Activated CD8-positive, alpha-beta memory T cell treated with anti-CD3 and anti-CD28 coated beads, Interleukin-2, amount 10 ng/mL, durations not matched to agents 7 days and 5 days (primary cell): ENCODE measurements around the gene ISCU. TPM values are rescaled to one million over a fixed set of nuclear protein-coding genes. Genes with fewer than 3 reads are reported as not detected.

Source experiments
- ATAC-seq: fragments of 150-1000 bp; cut with Tn5 transposase; one replicate; pipeline ENCODE4 v1.10.0; 2021; ENCODE audit warnings: moderate library complexity
- CTCF ChIA-PET: fragments of 350-600 bp; sonication (Branson Sonifier 250); formaldehyde crosslinking; loops from one replicate; lab custom pipeline; 2021; ENCODE audit warnings: antibody characterized with exemption; lab: Charles Lee
- DNase-seq: peaks from one replicate; pipeline ENCODE4 v3.0.0-alpha.2; 2020
- H3K27ac Mint-ChIP-seq: one replicate; pipeline ENCODE4 v1.8.0; 2021; ENCODE audit warnings: mild to moderate bottlenecking, mixed read lengths
- H3K27me3 Mint-ChIP-seq: one replicate; pipeline ENCODE4 v1.8.0; 2021; ENCODE audit warnings: mixed read lengths
- H3K36me3 Mint-ChIP-seq: one replicate; pipeline ENCODE4 v1.8.0; 2021; ENCODE audit warnings: mild to moderate bottlenecking, mixed read lengths
- H3K4me1 Mint-ChIP-seq: one replicate; pipeline ENCODE4 v1.8.0; 2021; ENCODE audit warnings: mixed read lengths
- H3K4me3 Mint-ChIP-seq: one replicate; pipeline ENCODE4 v1.8.0; 2021; ENCODE audit warnings: mild to moderate bottlenecking, moderate library complexity, mixed read lengths
- H3K9me3 Mint-ChIP-seq: one replicate; pipeline ENCODE4 v1.8.0; 2022; ENCODE audit warnings: low read depth, mixed read lengths
- total RNA-seq, 2 experiments: library from RNA; stranded (reverse); gene quantifications; one replicate each; pipeline ENCODE4 v1.2.3, GENCODE V29; 2021

The ISCU gene
- total RNA-seq, 2 experiments from 2014 or later, result 64.2 to 86.9 TPM

DNA sequence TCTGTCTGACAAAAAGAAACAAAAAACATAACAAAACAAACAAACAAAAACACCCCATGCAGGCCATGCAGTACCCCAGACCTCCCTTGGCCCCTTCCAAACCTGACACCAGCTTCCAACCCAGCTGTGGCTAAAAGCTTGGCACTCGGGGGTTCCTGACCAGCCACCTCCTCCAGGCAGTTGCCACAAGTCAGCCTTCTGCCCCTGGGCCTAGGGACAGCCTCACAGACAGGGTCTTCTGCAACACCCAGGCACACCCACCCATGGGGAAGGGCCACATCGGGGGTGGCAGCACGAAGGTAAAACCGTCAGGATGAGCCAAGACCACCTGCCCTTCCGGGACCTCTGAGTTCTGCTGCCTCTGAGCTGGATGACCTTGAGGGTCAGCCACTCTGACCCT lies 46.2 kb downstream of the ISCU start:
- Mint-ChIP-seq H3K27me3 (peaks cover 7% of the 10 kb centered on the region), H3K4me3 (no peak overlapping the region), H3K9me3 (peaks cover 2% of the 10 kb centered on the region), H3K27ac (no peak overlapping the region), H3K36me3 (no peaks in the 10 kb centered on the region), H3K4me1 (peaks cover 11% of the 10 kb centered on the region)
- DNase-seq (no peak), ATAC-seq (no peak)
- CTCF ChIA-PET, result interaction anchor here (1.5 kb wide), 1 partner anchor 9 kb away, joined by 9 read pairs; no protein-coding TSS in a partner anchor

DNA sequence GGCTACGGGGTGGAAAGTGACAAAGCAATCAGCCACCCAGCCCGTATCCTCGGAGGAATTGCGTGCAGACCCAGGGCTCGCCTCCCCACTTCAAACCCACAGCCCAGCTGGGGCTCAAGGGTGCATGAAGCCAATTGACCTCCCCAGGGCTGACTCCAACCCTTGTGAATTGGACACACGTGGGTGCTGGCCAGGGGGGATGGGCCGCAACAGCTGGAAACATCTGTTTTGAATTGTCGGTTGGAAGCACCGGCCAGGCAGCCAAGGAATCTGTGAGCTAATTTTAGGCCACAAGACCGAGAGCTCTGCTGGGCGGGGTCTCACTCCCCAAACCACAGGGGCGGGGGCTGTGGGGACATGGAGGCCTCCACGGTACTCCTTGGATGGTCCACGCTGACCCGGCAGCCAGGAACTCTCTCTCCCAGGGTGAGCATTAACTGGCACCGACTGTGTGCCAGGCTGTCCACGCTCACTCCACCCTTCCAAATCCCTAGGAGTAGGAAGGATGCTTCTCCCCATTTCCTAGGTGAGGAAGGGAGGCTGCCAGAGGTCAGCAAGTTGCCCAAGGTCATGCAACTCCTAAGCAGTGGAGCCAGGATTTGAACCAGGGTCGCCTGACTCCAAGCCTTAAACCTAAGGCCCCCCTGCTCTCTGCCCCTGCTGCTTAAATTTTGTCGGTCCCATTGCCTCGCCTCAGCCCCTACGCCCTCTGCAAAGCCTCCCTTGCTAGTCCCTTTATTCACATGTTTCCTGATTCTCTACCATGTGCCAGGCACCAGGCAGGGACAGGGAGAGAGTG lies 47.3 kb downstream of the ISCU start:
- Mint-ChIP-seq H3K9me3 (peaks cover 2% of the 10 kb centered on the region), H3K36me3 (no peaks in the 10 kb centered on the region), H3K4me3 (no peak overlapping the region), H3K4me1 (peaks cover 11% of the 10 kb centered on the region), H3K27me3 (peaks cover 6% of the 10 kb centered on the region), H3K27ac (no peak overlapping the region)
- CTCF ChIA-PET, result interaction anchor here (1.5 kb wide), 1 partner anchor 8 kb away, joined by 9 read pairs; no protein-coding TSS in a partner anchor
- ATAC-seq (no peak), DNase-seq (no peak)

DNA sequence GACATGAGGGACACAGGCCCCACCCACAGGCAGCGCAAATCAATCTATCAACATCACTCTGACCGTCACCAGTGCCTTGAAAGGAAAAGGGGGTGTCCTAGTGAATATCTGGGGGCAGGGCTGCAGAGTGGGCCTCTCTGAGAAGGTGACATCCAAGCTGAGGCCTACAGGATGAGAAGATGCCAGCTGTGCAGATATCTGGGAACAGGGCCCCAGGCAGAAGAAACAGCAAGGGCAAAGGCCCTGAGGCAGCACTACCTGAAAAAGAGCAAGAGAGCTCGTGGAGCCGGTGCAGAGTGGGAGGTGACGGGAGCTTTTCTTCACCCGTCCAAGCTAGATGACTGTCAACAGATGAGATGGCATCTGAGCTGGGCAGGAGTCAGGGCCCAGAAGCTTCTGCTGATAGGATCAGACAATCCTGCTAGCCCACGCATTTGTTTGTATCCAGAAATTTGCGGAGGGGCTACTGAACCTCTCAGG lies 48.0 kb downstream of the ISCU start:
- Mint-ChIP-seq H3K27ac (no peak overlapping the region), H3K9me3 (peaks cover 2% of the 10 kb centered on the region), H3K36me3 (peaks cover 2% of the 10 kb centered on the region), H3K4me3 (no peak overlapping the region), H3K27me3 (peaks cover 3% of the 10 kb centered on the region), H3K4me1 (peaks cover 12% of the 10 kb centered on the region)
- ATAC-seq (no peak), DNase-seq (no peak)
- CTCF ChIA-PET, result no interaction called here

DNA sequence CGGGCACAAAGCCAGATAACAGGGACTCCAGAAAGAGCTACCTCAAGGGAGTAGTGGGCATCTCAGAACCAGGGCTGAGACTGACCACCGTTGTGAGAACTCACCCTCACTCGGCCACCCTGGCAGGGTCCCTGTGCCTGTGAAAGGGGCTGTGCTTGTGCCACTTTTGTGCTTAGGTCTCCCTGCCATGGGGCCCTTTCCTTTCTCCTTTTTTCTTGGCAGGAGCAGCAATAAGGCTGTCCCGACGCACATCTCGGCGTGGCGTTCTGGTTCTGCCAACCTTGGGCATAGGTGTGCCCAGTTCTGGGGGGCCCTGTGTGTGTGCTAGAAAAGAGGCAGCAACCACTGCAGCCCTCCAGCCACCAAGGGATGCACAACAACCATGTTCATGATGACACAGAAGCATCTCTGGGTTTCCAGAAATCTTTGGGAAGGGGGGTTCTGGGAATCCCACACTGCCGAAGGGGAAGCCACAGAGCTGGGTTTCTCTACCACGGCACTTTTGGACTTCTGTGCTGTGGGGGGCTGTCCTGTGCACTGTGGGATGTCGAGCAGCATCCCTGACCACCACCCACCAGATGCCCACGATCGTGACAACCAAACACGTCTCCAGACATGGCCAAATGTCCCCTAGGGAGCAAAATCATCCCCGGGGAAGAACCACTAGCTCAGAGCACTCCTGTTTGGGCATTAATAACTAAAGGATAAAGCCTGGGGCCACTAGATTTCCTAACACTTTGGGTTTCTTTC lies 48.6 kb downstream of the ISCU start:
- Mint-ChIP-seq H3K4me3 (no peak overlapping the region), H3K4me1 (peaks cover 15% of the 10 kb centered on the region), H3K27ac (no peak overlapping the region), H3K36me3 (peaks cover 8% of the 10 kb centered on the region), H3K9me3 (peaks cover under 1% of the 10 kb centered on the region), H3K27me3 (peaks cover 3% of the 10 kb centered on the region)
- ATAC-seq (no peak), DNase-seq (no peak)
- CTCF ChIA-PET, result no interaction called here

DNA sequence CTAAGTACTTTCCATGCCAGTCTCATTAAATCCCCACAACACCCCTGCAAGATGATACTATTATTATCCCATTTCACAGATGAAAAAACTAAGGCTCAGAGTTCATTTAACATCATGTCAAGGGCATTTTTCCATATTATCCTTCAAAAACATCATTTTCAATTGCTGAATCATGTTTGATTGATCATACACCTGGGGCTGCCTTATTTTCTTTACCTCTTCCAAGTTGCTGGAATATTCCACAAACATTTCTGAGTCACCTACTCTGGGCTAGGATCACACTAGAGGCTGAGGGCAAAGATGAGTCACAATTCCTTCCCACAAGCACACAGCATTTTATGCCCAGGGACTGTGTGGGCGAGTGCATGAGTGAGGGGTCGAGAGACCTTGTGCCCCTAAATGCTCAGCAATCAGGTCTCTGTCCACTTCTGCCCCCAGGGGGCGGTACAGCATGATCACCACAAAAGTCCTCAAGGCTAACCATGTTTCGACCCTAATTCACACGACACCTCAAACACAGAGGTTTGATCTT lies 49.6 kb downstream of the ISCU start:
- ATAC-seq (peak; percentile 50), DNase-seq (peak; percentile 61)
- no peak overlapping the region for H3K4me3 Mint-ChIP-seq
- H3K36me3 Mint-ChIP-seq, result peaks cover 17% of the 10 kb centered on the region
- H3K27ac Mint-ChIP-seq, result no peak overlapping the region
- H3K4me1 Mint-ChIP-seq, result peaks cover 24% of the 10 kb centered on the region
- peaks cover 4% of the 10 kb centered on the region for H3K9me3 Mint-ChIP-seq
- CTCF ChIA-PET, result interaction anchor here (0.9 to 11.2 kb wide), 3 partner anchors 34 to 52 kb away, joined by 4 to 382 read pairs (median 5); partner anchors contain the start of genes ISCU and SART3
- H3K27me3 Mint-ChIP-seq, result peaks cover 3% of the 10 kb centered on the region

DNA sequence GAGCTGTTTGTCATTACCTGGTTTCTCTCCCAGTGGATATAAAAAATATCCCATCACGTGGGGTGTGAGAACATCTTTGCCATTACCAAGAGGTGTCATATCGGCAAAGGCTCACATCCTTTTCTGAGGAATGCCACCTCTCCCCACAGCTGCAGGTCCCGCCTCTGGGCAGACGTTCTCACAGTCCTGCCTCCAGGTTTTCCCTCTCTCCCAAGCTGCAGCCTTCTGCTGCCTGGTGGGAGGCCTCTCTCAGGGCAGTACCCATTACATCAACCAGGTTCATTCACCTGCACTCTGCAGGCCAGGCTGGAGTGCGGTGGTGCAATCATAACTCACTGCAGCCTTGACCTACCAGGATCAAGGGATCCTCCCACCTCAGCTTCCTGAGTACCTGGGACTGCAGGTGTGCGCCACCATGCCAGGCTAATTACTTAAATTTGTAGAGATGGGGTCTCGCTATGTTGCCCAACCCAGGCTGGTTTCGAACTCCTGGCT lies 50.4 kb downstream of the ISCU start:
- no peak overlapping the region for H3K4me3 Mint-ChIP-seq
- no peak overlapping the region for H3K27ac Mint-ChIP-seq
- DNase-seq, result no peak
- peaks cover 1% of the 10 kb centered on the region for H3K27me3 Mint-ChIP-seq
- H3K9me3 Mint-ChIP-seq, result peaks cover 4% of the 10 kb centered on the region
- H3K4me1 Mint-ChIP-seq, result peaks cover 32% of the 10 kb centered on the region
- CTCF ChIA-PET, result interaction anchor here (0.9 to 11.2 kb wide), 4 partner anchors 27 to 51 kb away, joined by 3 to 382 read pairs (median 4); partner anchors contain the start of genes ISCU and SART3
- peaks cover 21% of the 10 kb centered on the region for H3K36me3 Mint-ChIP-seq
- ATAC-seq, result no peak

DNA sequence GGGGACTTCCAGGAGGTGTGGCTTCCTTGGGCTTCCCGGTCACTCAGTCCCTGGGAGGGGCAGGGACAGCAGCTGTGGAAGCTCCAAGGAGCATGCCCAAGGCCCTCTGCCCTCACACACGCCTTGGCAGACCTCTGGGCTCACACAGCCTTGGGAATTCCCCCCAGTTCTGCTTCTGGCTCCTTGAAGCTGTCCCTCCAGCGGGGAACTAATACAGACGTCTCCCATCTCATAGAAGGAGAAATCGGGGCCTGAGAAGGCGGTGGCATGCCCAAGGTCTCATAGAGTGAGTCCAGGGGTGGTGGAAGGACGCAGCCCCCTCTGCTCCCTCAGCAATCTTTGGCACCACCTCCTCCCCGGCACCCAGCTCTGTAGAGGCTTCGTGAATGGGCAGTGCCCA lies 51.2 kb downstream of the ISCU start:
- ATAC-seq, result no peak
- H3K9me3 Mint-ChIP-seq, result peaks cover 4% of the 10 kb centered on the region
- CTCF ChIA-PET, result interaction anchor here (1.1 to 11.2 kb wide), 3 partner anchors 26 to 51 kb away, joined by 3 to 382 read pairs (median 5); partner anchors contain the start of genes ISCU and SART3
- no peak overlapping the region for H3K4me3 Mint-ChIP-seq
- H3K4me1 Mint-ChIP-seq, result peaks cover 39% of the 10 kb centered on the region
- no peak overlapping the region for H3K27ac Mint-ChIP-seq
- no peaks in the 10 kb centered on the region for H3K27me3 Mint-ChIP-seq
- H3K36me3 Mint-ChIP-seq, result peaks cover 21% of the 10 kb centered on the region
- no peak for DNase-seq

DNA sequence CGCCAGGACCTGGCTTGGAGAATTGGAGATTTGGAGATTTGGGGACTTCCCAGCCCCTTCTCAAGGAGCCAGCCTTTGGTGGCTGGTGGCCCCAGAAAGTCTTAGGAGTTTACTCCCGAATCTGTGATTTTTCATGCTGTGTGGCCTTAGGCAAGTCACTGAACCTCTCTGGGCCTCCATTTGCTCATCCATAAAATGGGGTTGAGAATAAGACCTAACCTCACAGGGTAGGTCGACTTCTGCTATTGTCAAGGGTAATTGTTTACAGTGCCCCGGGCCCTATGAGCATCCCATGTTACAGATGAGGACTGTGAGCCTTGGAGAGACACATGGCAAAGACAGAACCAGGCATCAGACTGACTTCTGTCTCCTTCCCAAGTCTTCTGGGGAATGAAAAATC lies 51.6 kb downstream of the ISCU start:
- peaks cover 42% of the 10 kb centered on the region for H3K4me1 Mint-ChIP-seq
- no peak for DNase-seq
- no peak for ATAC-seq
- no peak overlapping the region for H3K4me3 Mint-ChIP-seq
- no peak overlapping the region for H3K27ac Mint-ChIP-seq
- H3K27me3 Mint-ChIP-seq, result no peaks in the 10 kb centered on the region
- peaks cover 22% of the 10 kb centered on the region for H3K36me3 Mint-ChIP-seq
- CTCF ChIA-PET, result interaction anchor here (11.2 kb wide), 1 partner anchor 48 kb away, joined by 382 read pairs; the partner anchor contains the start of genes ISCU and SART3
- H3K9me3 Mint-ChIP-seq, result peaks cover 4% of the 10 kb centered on the region

DNA sequence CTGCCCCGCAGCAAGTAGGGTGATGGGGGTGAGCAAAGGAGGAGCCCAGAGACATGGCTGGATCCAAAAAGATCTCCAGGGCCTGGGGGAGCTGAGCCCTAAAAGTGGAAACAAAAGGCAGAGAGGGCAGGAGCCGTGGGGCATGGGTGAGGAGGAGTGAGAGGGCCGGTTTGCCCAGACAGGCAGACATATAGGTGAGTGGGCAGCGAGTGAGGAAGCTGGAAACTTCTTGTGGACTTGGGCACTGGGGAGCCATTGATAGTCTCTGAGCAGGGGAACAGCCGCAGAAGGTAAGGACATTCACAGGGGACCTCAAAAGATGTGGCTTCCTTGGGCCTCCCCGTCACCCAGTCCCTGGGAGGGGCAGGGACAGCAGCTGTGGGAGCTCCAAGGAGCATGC lies 52.2 kb downstream of the ISCU start:
- no peak for DNase-seq
- no peak overlapping the region for H3K4me3 Mint-ChIP-seq
- peaks cover 24% of the 10 kb centered on the region for H3K36me3 Mint-ChIP-seq
- H3K4me1 Mint-ChIP-seq, result peaks cover 46% of the 10 kb centered on the region
- H3K27ac Mint-ChIP-seq, result no peak overlapping the region
- no peak for ATAC-seq
- CTCF ChIA-PET, result interaction anchor here (6.4 to 11.2 kb wide), 2 partner anchors 17 to 48 kb away, joined by 166 to 382 read pairs; partner anchors contain the start of genes ISCU, SART3 and SELPLG
- H3K27me3 Mint-ChIP-seq, result no peaks in the 10 kb centered on the region
- H3K9me3 Mint-ChIP-seq, result peaks cover 4% of the 10 kb centered on the region

DNA sequence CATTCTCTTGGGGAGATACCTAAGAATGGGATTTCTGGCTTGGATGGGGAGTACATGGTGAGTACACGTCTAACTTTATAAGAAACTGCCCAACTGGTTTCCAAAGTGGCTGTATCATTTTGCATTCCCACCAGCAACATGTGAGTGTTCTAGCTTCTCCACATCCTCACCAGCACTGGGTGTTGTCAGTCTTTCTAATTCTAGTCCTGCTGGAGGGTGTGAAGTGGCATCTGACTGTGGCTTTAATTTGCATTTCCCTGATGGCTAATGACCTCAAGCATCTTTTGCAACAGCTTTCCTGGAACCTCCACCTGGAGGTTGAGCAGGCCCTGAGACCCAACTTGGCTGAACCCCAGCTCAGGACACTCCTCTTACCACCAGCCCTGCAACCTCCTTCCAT lies 53.5 kb downstream of the ISCU start:
- H3K27me3 Mint-ChIP-seq, result no peaks in the 10 kb centered on the region
- no peak for ATAC-seq
- peaks cover 32% of the 10 kb centered on the region for H3K36me3 Mint-ChIP-seq
- peaks cover 4% of the 10 kb centered on the region for H3K9me3 Mint-ChIP-seq
- CTCF ChIA-PET, result interaction anchor here (1.3 to 11.2 kb wide), 3 partner anchors 12 to 50 kb away, joined by 3 to 382 read pairs (median 166); partner anchors contain the start of genes ISCU, SART3 and SELPLG
- peaks cover 46% of the 10 kb centered on the region for H3K4me1 Mint-ChIP-seq
- no peak overlapping the region for H3K27ac Mint-ChIP-seq
- DNase-seq, result no peak
- no peak overlapping the region for H3K4me3 Mint-ChIP-seq

DNA sequence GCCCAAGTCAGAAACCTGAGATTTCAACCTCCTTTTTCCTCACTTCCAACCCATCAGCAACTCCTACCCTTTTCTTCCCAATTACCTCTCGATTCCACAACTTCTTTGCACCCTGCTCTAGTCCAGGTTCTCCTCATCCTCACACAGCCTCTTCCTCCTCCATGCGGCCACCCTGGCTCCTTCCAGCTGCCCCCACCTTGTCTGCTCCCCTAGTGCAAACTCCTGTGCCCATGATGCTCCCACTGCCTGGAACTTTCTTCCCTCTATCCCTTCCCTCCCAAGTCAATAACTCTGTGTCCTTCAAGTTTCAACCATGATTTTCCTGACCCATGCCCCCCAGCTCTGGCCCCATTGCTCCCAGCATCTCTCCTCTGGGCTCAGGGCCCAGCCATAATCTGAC lies 54.0 kb downstream of the ISCU start:
- peaks cover 35% of the 10 kb centered on the region for H3K36me3 Mint-ChIP-seq
- H3K4me1 Mint-ChIP-seq, result peaks cover 48% of the 10 kb centered on the region
- peaks cover 4% of the 10 kb centered on the region for H3K9me3 Mint-ChIP-seq
- CTCF ChIA-PET, result interaction anchor here (1.3 to 11.2 kb wide), 5 partner anchors 12 to 50 kb away, joined by 3 to 382 read pairs (median 22); partner anchors contain the start of genes ISCU, SART3 and SELPLG
- DNase-seq (no peak), ATAC-seq (no peak)
- H3K27me3 Mint-ChIP-seq, result no peaks in the 10 kb centered on the region
- peak overlapping the region; percentile 87 for H3K27ac Mint-ChIP-seq
- no peak overlapping the region for H3K4me3 Mint-ChIP-seq

DNA sequence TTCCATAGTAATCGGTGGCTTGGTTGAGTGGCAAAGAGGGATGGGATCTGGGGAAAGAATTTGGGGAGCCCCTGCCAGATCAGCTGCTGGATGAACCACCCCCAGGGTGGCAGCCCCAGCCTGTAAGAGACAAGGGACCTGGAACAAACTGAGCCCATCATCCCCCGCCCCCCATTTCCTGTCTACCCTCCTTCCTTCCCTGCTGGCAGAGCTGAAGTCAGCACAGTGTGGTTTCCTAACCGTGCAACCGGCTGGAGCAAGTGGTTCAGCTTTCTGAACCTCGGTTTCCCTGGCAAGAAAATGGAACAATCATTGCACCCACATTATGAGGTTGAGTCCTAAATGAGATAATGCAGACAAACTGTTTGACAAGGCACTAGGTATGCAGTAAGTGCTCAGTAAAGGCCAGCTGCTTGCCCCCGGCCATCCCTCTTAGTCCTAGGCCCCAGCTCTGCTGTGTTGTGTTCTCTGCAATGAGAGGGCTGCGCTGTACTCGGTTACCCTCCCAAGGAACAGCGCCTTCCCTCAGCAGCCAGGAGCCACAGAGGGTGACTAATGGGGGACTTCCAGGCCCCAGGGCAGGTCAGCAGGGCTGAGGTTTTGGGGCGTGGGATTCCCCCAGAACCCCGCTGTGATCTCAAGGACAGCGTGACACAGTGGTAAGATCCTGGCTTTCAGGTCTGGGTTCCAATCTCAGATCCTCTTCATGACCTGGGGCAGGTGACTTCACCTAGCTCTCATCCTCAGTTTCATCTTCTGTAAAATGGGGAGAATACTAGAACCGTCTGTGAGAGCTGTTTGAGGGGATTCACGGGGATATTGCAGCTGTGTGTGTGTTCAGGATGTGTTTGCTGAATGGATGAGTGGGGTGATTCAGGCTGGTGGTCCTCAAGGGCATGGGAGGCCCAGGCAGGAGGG lies 54.8 kb downstream of the ISCU start:
- peak overlapping the region; percentile 87 for H3K27ac Mint-ChIP-seq
- peak overlapping the region; percentile 16 for H3K4me3 Mint-ChIP-seq
- peaks cover 42% of the 10 kb centered on the region for H3K36me3 Mint-ChIP-seq
- DNase-seq, result peak; percentile 86
- CTCF ChIA-PET, result interaction anchor here (0.7 to 11.2 kb wide), 41 partner anchors 8 to 523 kb away, joined by 3 to 382 read pairs (median 5); partner anchors contain the start of genes ALKBH2, ISCU, SART3 and SELPLG
- peaks cover 4% of the 10 kb centered on the region for H3K9me3 Mint-ChIP-seq
- ATAC-seq, result peak; percentile 80
- no peaks in the 10 kb centered on the region for H3K27me3 Mint-ChIP-seq
- H3K4me1 Mint-ChIP-seq, result peaks cover 44% of the 10 kb centered on the region
